Measurements from ENCODE around the gene TBX6. TPM values are rescaled to one million over a fixed set of nuclear protein-coding genes. Genes with fewer than 3 reads are reported as not detected.
A peak's percentile ranks its signal among the peaks of the same experiment; 100 is the strongest.

Gene TBX6
- total and polyA plus RNA-seq, 10 of the 15 experiments (the other 5 are each of a cell fraction or from before 2014, with no cell fraction given) = 0.08 to 0.90 (median 0.31) TPM; not detected in 2

DNA sequence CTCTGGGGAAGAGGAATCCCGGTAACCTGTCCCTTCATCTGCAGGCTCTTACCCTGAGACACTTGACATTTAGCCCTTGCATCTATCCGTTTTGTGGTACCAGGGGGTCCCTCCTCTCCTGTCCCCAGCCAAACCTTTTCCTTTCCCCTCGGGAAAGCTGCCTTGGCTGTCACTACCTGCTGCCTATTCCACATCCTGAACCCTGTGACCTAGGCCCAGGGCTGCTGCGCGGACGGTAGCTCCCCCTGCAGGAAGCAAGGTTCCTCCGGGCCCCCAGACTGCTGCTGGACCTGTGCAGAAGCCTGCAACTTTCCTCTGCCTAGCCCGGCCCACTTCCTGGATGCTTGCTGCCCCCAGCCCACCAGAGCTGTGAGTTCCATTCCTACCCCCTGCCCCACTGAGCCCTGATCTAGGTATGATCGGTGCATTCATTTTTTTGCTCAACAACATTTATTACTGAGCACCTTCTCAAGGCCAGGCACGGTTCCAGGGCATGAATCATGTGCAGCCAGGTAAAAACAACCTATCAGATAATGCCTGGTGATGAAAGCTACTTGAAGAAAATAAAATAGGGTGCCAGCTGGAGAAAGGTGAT is 36.7 kb downstream of the TBX6 start:
- H3K4me1 ChIP-seq (ENCODE audit: control insufficient read depth, insufficient read depth, low read length) = peaks cover 3% of the 10 kb centered on the region; the same call in 1 of the 2 replicates
- RAD21 ChIA-PET (ENCODE audit: unreplicated experiment) = interaction anchor here (0.6 to 2.0 kb wide), 6 partner anchors 10 to 206 kb away, joined by 3 to 12 read pairs (median 8); partner anchors contain the start of genes ALDOA and TBX6
- WGBS (ENCODE audit: insufficient coverage, insufficient replicate concordance, low lambda C conversion rate, missing lambda C conversion rate) = 40% methylated on average over 10 of the region's 10 CpGs
- no peak overlapping the region for H3K4me3 ChIP-seq
- in situ Hi-C loops (cut with MboI) (no loop called here), intact Hi-C loops (cut with micrococcal nuclease; ENCODE audit: unreplicated experiment) (no loop called here)
- DNase-seq (ENCODE audit: low read depth, low spot score) = no peak
- BruUV-seq (replicated peaks) = no TSS peak
- H4K20me1 ChIP-seq (ENCODE audit: control insufficient read depth, insufficient read depth) = no peaks in the 10 kb centered on the region
- POLR2A ChIA-PET = interaction anchor here (0.6 to 1.6 kb wide), 5 partner anchors 10 to 95 kb away, joined by 3 to 6 read pairs (median 5); partner anchors contain the start of genes ALDOA and TBX6
- CTCF ChIA-PET = interaction anchor here (0.6 to 4.8 kb wide), 18 partner anchors 10 to 265 kb away, joined by 3 to 51 read pairs (median 4); partner anchors contain the start of genes ALDOA, CORO1A, KCTD13 and SEZ6L2
- ATAC-seq = peak; percentile 85
- no peaks in the 10 kb centered on the region for H3K27me3 ChIP-seq (replicated peaks in 1 of 2; ENCODE audit: control insufficient read depth in 2 of 2, insufficient read depth in 2 of 2, low read length in 1 of 2)
- H3K27ac ChIP-seq (ENCODE audit: control insufficient read depth, insufficient read depth) = no peak overlapping the region
- no peak overlapping the region for H3K4me2 ChIP-seq (ENCODE audit: control insufficient read depth, insufficient read depth)
- no peak overlapping the region for H3K9ac ChIP-seq (ENCODE audit: control insufficient read depth, insufficient read depth, low read length)
- SMC1A ChIA-PET (ENCODE audit: uncharacterized antibody, unreplicated experiment) = interaction anchor here (0.6 to 1.6 kb wide), 7 partner anchors 10 to 207 kb away, joined by 3 to 6 read pairs (median 3); partner anchors contain the start of genes ALDOA, TBX6 and TLCD3B
- no peak for TF ChIP-seq MXI1 (IDR thresholded peaks at IDR 0.05; ENCODE audit: low read depth, low read length)
- TF ChIP-seq NFIC (IDR thresholded peaks at IDR 0.05; ENCODE audit: low read depth, low read length) = no peak
- TF ChIP-seq YY1 (IDR thresholded peaks at IDR 0.05; ENCODE audit: low read depth, low read length) = peak; percentile 40; the same call in 1 of the 2 replicates
- TF ChIP-seq, protein P1, sequence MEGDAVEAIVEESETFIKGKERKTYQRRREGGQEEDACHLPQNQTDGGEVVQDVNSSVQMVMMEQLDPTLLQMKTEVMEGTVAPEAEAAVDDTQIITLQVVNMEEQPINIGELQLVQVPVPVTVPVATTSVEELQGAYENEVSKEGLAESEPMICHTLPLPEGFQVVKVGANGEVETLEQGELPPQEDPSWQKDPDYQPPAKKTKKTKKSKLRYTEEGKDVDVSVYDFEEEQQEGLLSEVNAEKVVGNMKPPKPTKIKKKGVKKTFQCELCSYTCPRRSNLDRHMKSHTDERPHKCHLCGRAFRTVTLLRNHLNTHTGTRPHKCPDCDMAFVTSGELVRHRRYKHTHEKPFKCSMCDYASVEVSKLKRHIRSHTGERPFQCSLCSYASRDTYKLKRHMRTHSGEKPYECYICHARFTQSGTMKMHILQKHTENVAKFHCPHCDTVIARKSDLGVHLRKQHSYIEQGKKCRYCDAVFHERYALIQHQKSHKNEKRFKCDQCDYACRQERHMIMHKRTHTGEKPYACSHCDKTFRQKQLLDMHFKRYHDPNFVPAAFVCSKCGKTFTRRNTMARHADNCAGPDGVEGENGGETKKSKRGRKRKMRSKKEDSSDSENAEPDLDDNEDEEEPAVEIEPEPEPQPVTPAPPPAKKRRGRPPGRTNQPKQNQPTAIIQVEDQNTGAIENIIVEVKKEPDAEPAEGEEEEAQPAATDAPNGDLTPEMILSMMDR (IDR thresholded peaks at IDR 0.05 in 2 of 3, conservative IDR thresholded peaks at IDR 0.05 in 1 of 3; ENCODE audit: control insufficient read depth in 2 of 3, extremely low read depth in 1 of 3, insufficient read depth in 1 of 3, low read depth in 3 of 3, low read length in 3 of 3) = peak; percentile 75 to 85 (median 82)
- no peak for TF ChIP-seq NR2C1 (IDR thresholded peaks at IDR 0.05)
- TF ChIP-seq NR2F1 (conservative IDR thresholded peaks at IDR 0.05) = peak; percentile 71
- no peak for TF ChIP-seq POLR2AphosphoS5 (IDR thresholded peaks at IDR 0.05; ENCODE audit: low read length)
- TF ChIP-seq SMC3 (IDR thresholded peaks at IDR 0.05; ENCODE audit: borderline replicate concordance, low read length) = peak; percentile 13; the same call in 1 of the 2 replicates
- peak; percentile 60 for TF ChIP-seq RAD21 (IDR thresholded peaks at IDR 0.05; ENCODE audit: insufficient read depth, low read depth, low read length)
- 0 out of 2 replicates have a peak, but pooled peaks have one; percentile 32 for TF ChIP-seq IKZF1 (conservative IDR thresholded peaks at IDR 0.05)
- no peaks in the 10 kb centered on the region for H3K36me3 ChIP-seq (ENCODE audit: control insufficient read depth in 2 of 2, insufficient read depth in 2 of 2, low read length in 1 of 2)
- no peak for FAIRE-seq
- no peak overlapping the region for H2AFZ ChIP-seq (ENCODE audit: control insufficient read depth, low read depth, low read length)
- no peaks in the 10 kb centered on the region for H3K79me2 ChIP-seq (ENCODE audit: control insufficient read depth, insufficient read depth, low read length)
- no peaks in the 10 kb centered on the region for H3K9me3 ChIP-seq (replicated peaks; ENCODE audit: control insufficient read depth, insufficient read depth, low read length)

Measured in GM12878 (cell line).